H1 (cell line): Measurements from ENCODE around the gene SLU7. TPM values are rescaled to one million over a fixed set of nuclear protein-coding genes. Genes with fewer than 3 reads are reported as not detected.

Experiments used
- CTCF ChIA-PET: fragments of 300-600 bp; sonication (Branson Sonifier 250); formaldehyde crosslinking; loops from one replicate; lab custom pipeline; 2021; ENCODE audit not compliant: partially characterized antibody; lab: Charles Lee
- POLR2A ChIA-PET: fragments of 300-600 bp; sonication (Branson Sonifier 250); formaldehyde crosslinking; loops from one replicate; lab custom pipeline; 2021; ENCODE audit warnings: inconsistent platforms; ENCODE audit not compliant: partially characterized antibody; lab: Charles Lee
- DNase-seq, 2 experiments: peaks; one replicate each; pipeline versions ENCODE4 v3.0.0 to v3.0.0-alpha.2; 2010 to 2022; ENCODE audit warnings: low spot score in 2 of 2, low read depth in 1 of 2, mixed read lengths in 1 of 2
- FAIRE-seq: peaks from 2 replicates; lab custom pipeline; 2011; peaks lifted over from hg19 to GRCh38; lab: Jason Lieb, UNC
- H2AFZ ChIP-seq: 2 replicates; pipeline ENCODE4 v1.8.1; 2012; ENCODE audit warnings: low read length, inconsistent platforms
- H2AK5ac ChIP-seq: 2 replicates; pipeline ENCODE4 v1.6.1; 2013; ENCODE audit warnings: low read depth, low read length
- H2BK120ac ChIP-seq: replicated peaks from 2 replicates; pipeline ENCODE3; 2013; ENCODE audit warnings: low read depth, low read length, inconsistent platforms
- H2BK12ac ChIP-seq: 2 replicates; pipeline ENCODE4 v1.6.1; 2013; ENCODE audit warnings: low read depth, low read length
- H2BK15ac ChIP-seq: 2 replicates; pipeline ENCODE4 v1.6.1; 2013; ENCODE audit warnings: low read length
- H2BK20ac ChIP-seq: 2 replicates; pipeline ENCODE4 v1.6.1; 2013; ENCODE audit warnings: low read length
- H2BK5ac ChIP-seq: 2 replicates; pipeline ENCODE4 v1.6.1; 2013; ENCODE audit warnings: low read depth, low read length
- H3K14ac ChIP-seq: 2 replicates; pipeline ENCODE4 v1.6.1; 2013; ENCODE audit warnings: inconsistent platforms; ENCODE audit not compliant: insufficient read length
- H3K18ac ChIP-seq: 2 replicates; pipeline ENCODE4 v1.6.1; 2013; ENCODE audit warnings: low read length; ENCODE audit errors: extremely low read depth
- H3K23ac ChIP-seq: 2 replicates; pipeline ENCODE4 v1.6.1; 2013; ENCODE audit warnings: inconsistent platforms; ENCODE audit not compliant: insufficient read length
- H3K23me2 ChIP-seq: 2 replicates; pipeline ENCODE4 v1.6.1; 2013; ENCODE audit warnings: low read depth, low read length
- H3K27ac ChIP-seq: 2 replicates; pipeline ENCODE4 v1.6.1; 2011; ENCODE audit warnings: low read depth, low read length, inconsistent platforms
- H3K27me3 ChIP-seq, 4 experiments: replicated peaks in 1 of 4; 1 replicate in 1 of 4; 2 replicates in 3 of 4; pipeline versions ENCODE4 v1.6.1 to v1.8.1; 2011 to 2013; ENCODE audit warnings: low read length in 3 of 4, mild to moderate bottlenecking in 3 of 4, inconsistent platforms in 2 of 4, mixed read lengths in 2 of 4, moderate library complexity in 1 of 4; ENCODE audit not compliant: control insufficient read depth in 3 of 4, insufficient read depth in 3 of 4; ENCODE audit errors: extremely low read depth in 1 of 4
- H3K36me3 ChIP-seq, 4 experiments: 2 replicates each; pipeline versions ENCODE4 v1.6.1 to v1.8.1; 2011 to 2013; ENCODE audit warnings: mild to moderate bottlenecking in 4 of 4, low read length in 3 of 4, moderate library complexity in 2 of 4, control low read depth in 1 of 4, inconsistent platforms in 1 of 4; ENCODE audit not compliant: insufficient read depth in 4 of 4, control insufficient read depth in 2 of 4
- H3K4ac ChIP-seq: replicated peaks from 2 replicates; pipeline ENCODE3; 2013; ENCODE audit warnings: low read length, low read depth, mixed read lengths, inconsistent platforms; ENCODE audit not compliant: insufficient read length
- H3K4me1 ChIP-seq, 4 experiments: replicated peaks in 1 of 4; 1 replicate in 1 of 4; 2 replicates in 3 of 4; pipeline versions ENCODE4 v1.6.1 to v1.8.1; 2011 to 2013; ENCODE audit warnings: low read length in 3 of 4, inconsistent platforms in 2 of 4, mixed read lengths in 1 of 4; ENCODE audit not compliant: insufficient read depth in 4 of 4, control insufficient read depth in 3 of 4
- H3K4me2 ChIP-seq, 2 experiments: 2 replicates each; pipeline versions ENCODE4 v1.6.1 to v1.8.1; 2011 to 2013; ENCODE audit warnings: low read depth in 2 of 2, low read length in 2 of 2, control low read depth in 1 of 2, inconsistent platforms in 1 of 2, mild to moderate bottlenecking in 1 of 2; ENCODE audit not compliant: insufficient read depth in 1 of 2
- H3K4me3 ChIP-seq, 4 experiments: fragments of 200-600, 300-600 bp in 1 of 4; sonication (generic), shearing (Covaris generic), sonication (Bioruptor Twin) in 1 of 4; 2 replicates each; pipeline versions ENCODE4 v1.5.1 to v1.8.1; 2011 to 2016; ENCODE audit warnings: low read length in 4 of 4, low read depth in 3 of 4, control low read depth in 2 of 4, inconsistent platforms in 2 of 4, mild to moderate bottlenecking in 2 of 4, mixed read lengths in 1 of 4, moderate library complexity in 1 of 4; ENCODE audit not compliant: insufficient read depth in 2 of 4; ENCODE audit errors: extremely low read depth in 1 of 4
- H3K56ac ChIP-seq: replicated peaks from 2 replicates; pipeline ENCODE3; 2013; ENCODE audit warnings: low read depth, mild to moderate bottlenecking, mixed read lengths, low read length, inconsistent platforms; ENCODE audit not compliant: insufficient read length
- H3K79me1 ChIP-seq: 2 replicates; pipeline ENCODE4 v1.6.1; 2013; ENCODE audit warnings: low read depth, low read length, control low read depth
- H3K79me2 ChIP-seq, 2 experiments: 2 replicates each; pipeline versions ENCODE4 v1.6.1 to v1.8.1; 2012 to 2013; ENCODE audit warnings: low read length in 2 of 2, mild to moderate bottlenecking in 2 of 2, inconsistent platforms in 1 of 2; ENCODE audit not compliant: insufficient read depth in 2 of 2, control insufficient read depth in 1 of 2
- H3K9ac ChIP-seq, 4 experiments: replicated peaks in 1 of 4; 1 replicate in 1 of 4; 2 replicates in 3 of 4; pipeline versions ENCODE4 v1.6.1 to v1.8.1; 2011 to 2013; ENCODE audit warnings: low read depth in 3 of 4, low read length in 3 of 4, control low read depth in 2 of 4, mild to moderate bottlenecking in 2 of 4, moderate library complexity in 2 of 4, inconsistent platforms in 1 of 4; ENCODE audit errors: extremely low read depth in 1 of 4
- H3K9me3 ChIP-seq, 2 experiments: 2 replicates each; pipeline versions ENCODE4 v1.6.1 to v1.8.1; 2012 to 2013; ENCODE audit warnings: mild to moderate bottlenecking in 2 of 2, moderate library complexity in 2 of 2, control low read depth in 1 of 2, inconsistent platforms in 1 of 2, low read depth in 1 of 2, low read length in 1 of 2, mixed read lengths in 1 of 2; ENCODE audit not compliant: insufficient read depth in 2 of 2
- H4K20me1 ChIP-seq, 2 experiments: replicated peaks in 1 of 2; 2 replicates each; pipeline versions ENCODE3 to v1.8.1; 2011 to 2013; ENCODE audit warnings: inconsistent platforms in 2 of 2, low read length in 2 of 2, mild to moderate bottlenecking in 1 of 2; ENCODE audit not compliant: insufficient read depth in 2 of 2, control insufficient read depth in 1 of 2
- H4K5ac ChIP-seq: 2 replicates; pipeline ENCODE4 v1.6.1; 2013; ENCODE audit warnings: low read length, low read depth, mixed read lengths, inconsistent platforms; ENCODE audit not compliant: insufficient read length
- H4K8ac ChIP-seq: 2 replicates; pipeline ENCODE4 v1.8.0; 2013; ENCODE audit warnings: mild to moderate bottlenecking, moderate library complexity, low read length, inconsistent platforms; ENCODE audit not compliant: insufficient read depth; ENCODE audit errors: extremely low read depth
- H4K91ac ChIP-seq: replicated peaks from 2 replicates; pipeline ENCODE3; 2013; ENCODE audit warnings: low read length, mixed read lengths, inconsistent platforms; ENCODE audit not compliant: insufficient read length
- CEBPB ChIP-seq: IDR thresholded peaks from 2 replicates; pipeline ENCODE4 v1.6.1; 2012; ENCODE audit warnings: low read depth, low read length
- EGR1 ChIP-seq: IDR thresholded peaks from 2 replicates; pipeline ENCODE4 v1.6.1; 2011; ENCODE audit warnings: low read depth, low read length, borderline replicate concordance
- GTF2F1 ChIP-seq: IDR thresholded peaks from 2 replicates; pipeline ENCODE4 v1.6.1; 2012; ENCODE audit warnings: low read depth, low read length, improper control_type of control experiment, borderline replicate concordance
- HDAC6 ChIP-seq: IDR thresholded peaks from one replicate; pipeline ENCODE4 v1.7.1; 2012; ENCODE audit warnings: low read depth, mild to moderate bottlenecking, inconsistent platforms, low read length, moderate library complexity
- KDM5A ChIP-seq: fragments of 200-600 bp; IDR thresholded peaks from 2 replicates; pipeline ENCODE4 v1.7.1; 2012; ENCODE audit warnings: mild to moderate bottlenecking, low read length, inconsistent platforms, mixed read lengths
- PHF8 ChIP-seq: fragments of 200-600 bp; sonication (generic); conservative IDR thresholded peaks from 2 replicates; pipeline ENCODE4 v1.7.1; 2012; ENCODE audit warnings: low read depth, mild to moderate bottlenecking, inconsistent platforms, low read length, moderate library complexity
- POLR2A ChIP-seq, 2 experiments: IDR thresholded peaks; 1 replicate in 1 of 2; 2 replicates in 1 of 2; pipeline ENCODE4 v1.6.1; 2011; ENCODE audit warnings: low read depth in 2 of 2, low read length in 2 of 2, mild to moderate bottlenecking in 2 of 2; ENCODE audit errors: control extremely low read depth in 1 of 2
- SIRT6 ChIP-seq: IDR thresholded peaks from one replicate; pipeline ENCODE4 v1.7.1; 2012; ENCODE audit warnings: low read length, inconsistent platforms
- SUZ12 ChIP-seq: fragments of 200-600 bp; sonication (generic); IDR thresholded peaks from 2 replicates; pipeline ENCODE4 v1.6.1; 2012; ENCODE audit warnings: mild to moderate bottlenecking, inconsistent platforms, low read length, moderate library complexity, mixed read lengths
- TAF1 ChIP-seq: IDR thresholded peaks from 2 replicates; pipeline ENCODE4 v1.6.1; 2011; ENCODE audit warnings: mild to moderate bottlenecking, low read depth, low read length
- WGBS, 2 experiments: shearing (Covaris generic) in 1 of 2; methylation state at CpG; one replicate each; pipeline versions ENCODE4 v1.1.6 to v1.1.7; 2013 to 2015; ENCODE audit warnings: low lambda C conversion rate in 2 of 2, mixed read lengths in 2 of 2, inconsistent platforms in 1 of 2, low coverage in 1 of 2, missing lambda C conversion rate in 1 of 2; ENCODE audit not compliant: insufficient replicate concordance in 2 of 2, insufficient coverage in 1 of 2, insufficient read length in 1 of 2; ENCODE audit errors: extremely low coverage in 1 of 2, missing lambda C conversion rate in 1 of 2; 5-methylcytosine and 5-hydroxymethylcytosine counted together
- polyA plus RNA-seq, 7 experiments: library from polyadenylated mRNA; depleted of rRNA in 3 of 7; stranded (reverse) in 5 of 7; unstranded in 2 of 7; fragments of >200 nt in 5 of 7; fragments of 200-250 nt in 2 of 7; gene quantifications; 1 replicate in 5 of 7; 2 replicates in 1 of 7; 4 replicates in 1 of 7; pipeline versions ENCODE4 v1.2.1 to v1.2.3, GENCODE V29; 2011 to 2013; ENCODE audit warnings: missing spikeins in 2 of 7, mixed read lengths in 2 of 7
- total RNA-seq: library from RNA; stranded (reverse); fragmentation: NEBNext Ultra II Directional; extraction: Animal tissue kit (Norgen Biotek cat#: 25700); gene quantifications from 2 replicates; pipeline ENCODE4 v1.2.1, GENCODE V29; 2021
- TF ChIP-seq, protein P1 (sequence below): IDR thresholded peaks from 2 replicates; pipeline ENCODE4 v1.6.1; 2012; ENCODE audit warnings: inconsistent platforms
- TF ChIP-seq, protein P2 (sequence below), 3 experiments: IDR thresholded peaks; 1 replicate in 2 of 3; 2 replicates in 1 of 3; pipeline versions ENCODE4 v1.5.1 to v1.6.1; 2011; ENCODE audit warnings: low read length in 3 of 3, mild to moderate bottlenecking in 3 of 3, inconsistent platforms in 2 of 3, low read depth in 1 of 3, moderate library complexity in 1 of 3; ENCODE audit not compliant: insufficient read depth in 1 of 3; ENCODE audit errors: control extremely low read depth in 1 of 3

The SLU7 gene
- total and polyA plus RNA-seq, 2 of the 8 experiments (the other 6 are each of a cell fraction or from before 2014, with no cell fraction given): 6.0 to 34.1 TPM

DNA sequence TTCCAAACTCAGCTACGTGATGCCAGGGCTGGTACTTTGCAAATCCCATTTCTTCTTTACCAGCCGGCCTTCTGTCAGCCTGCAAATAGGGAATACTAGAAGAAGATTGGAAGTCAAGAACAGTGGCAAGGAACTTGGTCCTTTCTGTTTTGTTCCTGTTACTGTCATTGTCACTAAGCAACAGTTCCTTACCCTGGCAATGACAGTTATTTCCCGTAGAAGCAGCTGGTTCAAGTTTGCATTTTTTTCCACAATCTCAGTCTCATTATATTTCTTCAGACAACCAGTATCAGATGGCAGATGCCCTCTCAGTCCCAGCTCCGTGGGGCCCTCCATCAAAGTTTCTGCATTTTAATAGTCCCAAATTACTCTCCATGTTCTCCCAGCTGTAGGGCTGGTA, 39.4 kb downstream of the SLU7 start:
- Histone ChIP-seq H3K18ac (no peak overlapping the region), H3K9ac (0 out of 7 replicates have a peak overlapping the region, but pooled peaks of 1 of the 4 experiments have one; percentile 15), H3K79me2 (no peaks in the 10 kb centered on the region), H2BK20ac (no peak overlapping the region), H2BK120ac (no peak overlapping the region), H3K56ac (no peak overlapping the region), H2BK5ac (no peak overlapping the region), H3K4me1 (no peaks in the 10 kb centered on the region), H3K23ac (no peak overlapping the region), H3K4ac (no peak overlapping the region), H3K27ac (no peak overlapping the region), H3K27me3 (no peaks in the 10 kb centered on the region), H2AK5ac (no peak overlapping the region), H3K9me3 (no peaks in the 10 kb centered on the region), H4K20me1 (no peaks in the 10 kb centered on the region), H3K36me3 (no peaks in the 10 kb centered on the region), H3K4me2 (no peak overlapping the region), H2BK15ac (no peak overlapping the region), H4K8ac (no peak overlapping the region), H3K79me1 (no peaks in the 10 kb centered on the region), H3K4me3 (no peak overlapping the region), H3K23me2 (no peaks in the 10 kb centered on the region), H4K5ac (no peak overlapping the region), H2BK12ac (no peak overlapping the region), H4K91ac (no peak overlapping the region), H2AFZ (no peak overlapping the region), H3K14ac (no peak overlapping the region)
- no peak for DNase-seq
- ChIA-PET CTCF (interaction anchor here (0.6 to 1.7 kb wide), 9 partner anchors 9 to 177 kb away, joined by 3 to 11 read pairs (median 3); no protein-coding TSS in a partner anchor), POLR2A (interaction anchor here (0.6 to 2.0 kb wide), 4 partner anchors 9 to 370 kb away, joined by 3 to 8 read pairs (median 3); partner anchors contain the start of gene C1QTNF2)
- WGBS, 2 experiments: 81% methylated on average over 4 of the region's 4 CpGs; no CpG with 5 or more reads in 1 of the 2 experiments
- FAIRE-seq: no peak
- TF ChIP-seq HDAC6: no peak
- TF ChIP-seq, protein P1, sequence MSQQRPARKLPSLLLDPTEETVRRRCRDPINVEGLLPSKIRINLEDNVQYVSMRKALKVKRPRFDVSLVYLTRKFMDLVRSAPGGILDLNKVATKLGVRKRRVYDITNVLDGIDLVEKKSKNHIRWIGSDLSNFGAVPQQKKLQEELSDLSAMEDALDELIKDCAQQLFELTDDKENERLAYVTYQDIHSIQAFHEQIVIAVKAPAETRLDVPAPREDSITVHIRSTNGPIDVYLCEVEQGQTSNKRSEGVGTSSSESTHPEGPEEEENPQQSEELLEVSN: no peak
- TF ChIP-seq GTF2F1: no peak
- TF ChIP-seq TAF1: no peak
- TF ChIP-seq KDM5A: no peak
- TF ChIP-seq EGR1: no peak
- no peak for TF ChIP-seq PHF8
- no peak for TF ChIP-seq CEBPB
- no peak for TF ChIP-seq POLR2A (IDR thresholded peaks at IDR 0.05; ENCODE audit: control extremely low read depth in 1 of 2, low read depth in 2 of 2, low read length in 2 of 2)
- TF ChIP-seq SUZ12: no peak
- TF ChIP-seq SIRT6: no peak
- TF ChIP-seq, protein P2, sequence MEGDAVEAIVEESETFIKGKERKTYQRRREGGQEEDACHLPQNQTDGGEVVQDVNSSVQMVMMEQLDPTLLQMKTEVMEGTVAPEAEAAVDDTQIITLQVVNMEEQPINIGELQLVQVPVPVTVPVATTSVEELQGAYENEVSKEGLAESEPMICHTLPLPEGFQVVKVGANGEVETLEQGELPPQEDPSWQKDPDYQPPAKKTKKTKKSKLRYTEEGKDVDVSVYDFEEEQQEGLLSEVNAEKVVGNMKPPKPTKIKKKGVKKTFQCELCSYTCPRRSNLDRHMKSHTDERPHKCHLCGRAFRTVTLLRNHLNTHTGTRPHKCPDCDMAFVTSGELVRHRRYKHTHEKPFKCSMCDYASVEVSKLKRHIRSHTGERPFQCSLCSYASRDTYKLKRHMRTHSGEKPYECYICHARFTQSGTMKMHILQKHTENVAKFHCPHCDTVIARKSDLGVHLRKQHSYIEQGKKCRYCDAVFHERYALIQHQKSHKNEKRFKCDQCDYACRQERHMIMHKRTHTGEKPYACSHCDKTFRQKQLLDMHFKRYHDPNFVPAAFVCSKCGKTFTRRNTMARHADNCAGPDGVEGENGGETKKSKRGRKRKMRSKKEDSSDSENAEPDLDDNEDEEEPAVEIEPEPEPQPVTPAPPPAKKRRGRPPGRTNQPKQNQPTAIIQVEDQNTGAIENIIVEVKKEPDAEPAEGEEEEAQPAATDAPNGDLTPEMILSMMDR (IDR thresholded peaks at IDR 0.05; ENCODE audit: control extremely low read depth in 1 of 3, insufficient read depth in 1 of 3, low read depth in 1 of 3, low read length in 3 of 3): no peak
